Testis (tissue), 5 donors: ENCODE results near the gene ATG5. TPM values are rescaled to one million over a fixed set of nuclear protein-coding genes. Genes with fewer than 3 reads are reported as not detected.

ENCODE experiments used
- DNase-seq: peaks from one replicate; pipeline ENCODE4 v3.0.0-alpha.2; 2019
- H3K27ac ChIP-seq, 2 donors: fragments of 200-600 bp; sonication (generic); one replicate each; pipeline ENCODE4 v1.5.1; 2019
- H3K27me3 ChIP-seq: fragments of 200-600 bp; sonication (generic); one replicate; pipeline ENCODE4 v1.5.1; 2019
- H3K36me3 ChIP-seq: fragments of 200-600 bp; sonication (generic); one replicate; pipeline ENCODE4 v1.5.1; 2017; ENCODE audit warnings: low read depth; ENCODE audit errors: missing control alignments
- H3K4me1 ChIP-seq: fragments of 200-600 bp; sonication (generic); one replicate; pipeline ENCODE4 v1.5.1; 2019
- H3K4me3 ChIP-seq, 2 donors: fragments of 200-600 bp; sonication (generic); one replicate each; pipeline ENCODE4 v1.5.1; 2017 to 2019
- H3K9me3 ChIP-seq: fragments of 200-600 bp; sonication (generic); one replicate; pipeline ENCODE4 v1.5.1; 2017
- POLR2A ChIP-seq: fragments of 450-650 bp; IDR thresholded peaks from one replicate; pipeline ENCODE4 v1.6.1; 2017; ENCODE audit warnings: antibody characterized with exemption, mild to moderate bottlenecking, moderate library complexity
- WGBS, 2 donors: methylation state at CpG; one replicate each; pipeline ENCODE4 v1.1.5; 2018; 5-methylcytosine and 5-hydroxymethylcytosine counted together
- intact Hi-C: fragments of 100-400 bp; cut with DNase I; formaldehyde crosslinking; loops from one replicate; pipeline ENCODE4 v1.15.1; 2023; ENCODE audit warnings: low total_unique reads
- long read RNA-seq, 2 donors: transcript quantifications; one replicate each; lab custom pipeline, GENCODE V29; 2026
- polyA plus RNA-seq: library from polyadenylated mRNA; stranded (reverse); fragments of 350-450 nt; fragmentation: Illumina TruSeq; extraction: RNeasy Lipid Tissue Mini Kit (QIAGEN cat#74804); gene quantifications from one replicate; pipeline ENCODE4 v1.2.3, GENCODE V29; 2014; ENCODE audit warnings: low read depth, low replicate concordance; ENCODE audit not compliant: insufficient read depth
- total RNA-seq, 2 donors: library from RNA; depleted of rRNA; stranded (reverse); fragments of >200 nt; gene quantifications; one replicate each; pipeline ENCODE4 v1.2.3, GENCODE V29; 2016
- TF ChIP-seq, protein P1 (sequence below), 3 experiments: fragments of 450-650 bp in 2 of 3; fragments of 200-600 bp in 1 of 3; sonication (generic) in 1 of 3; IDR thresholded peaks; one replicate each; pipeline ENCODE4 v1.5.1; 2016 to 2019; ENCODE audit warnings: antibody characterized with exemption in 3 of 3, mild to moderate bottlenecking in 2 of 3, moderate library complexity in 1 of 3

Gene ATG5
- total RNA-seq (10 to 100 TPM; 27.6 to 34.9 TPM), polyA plus RNA-seq (21.5 TPM)
- long read RNA-seq, donor 1, transcript ATG5-204 (8 exons, 3,216 nt) = major isoform, 14 of 19 reads
- long read RNA-seq, donor 1, partial matches to known transcripts = 0 of 19 reads
- long read RNA-seq, donor 1, other reads (novel, unspliced or antisense) = 0 of 19 reads
- long read RNA-seq, donor 2, transcript ATG5-204 (8 exons, 3,216 nt) = major isoform, 12 of 14 reads
- long read RNA-seq, donor 2, partial matches to known transcripts = 0 of 14 reads
- long read RNA-seq, donor 2, other reads (novel, unspliced or antisense) = 0 of 14 reads

DNA sequence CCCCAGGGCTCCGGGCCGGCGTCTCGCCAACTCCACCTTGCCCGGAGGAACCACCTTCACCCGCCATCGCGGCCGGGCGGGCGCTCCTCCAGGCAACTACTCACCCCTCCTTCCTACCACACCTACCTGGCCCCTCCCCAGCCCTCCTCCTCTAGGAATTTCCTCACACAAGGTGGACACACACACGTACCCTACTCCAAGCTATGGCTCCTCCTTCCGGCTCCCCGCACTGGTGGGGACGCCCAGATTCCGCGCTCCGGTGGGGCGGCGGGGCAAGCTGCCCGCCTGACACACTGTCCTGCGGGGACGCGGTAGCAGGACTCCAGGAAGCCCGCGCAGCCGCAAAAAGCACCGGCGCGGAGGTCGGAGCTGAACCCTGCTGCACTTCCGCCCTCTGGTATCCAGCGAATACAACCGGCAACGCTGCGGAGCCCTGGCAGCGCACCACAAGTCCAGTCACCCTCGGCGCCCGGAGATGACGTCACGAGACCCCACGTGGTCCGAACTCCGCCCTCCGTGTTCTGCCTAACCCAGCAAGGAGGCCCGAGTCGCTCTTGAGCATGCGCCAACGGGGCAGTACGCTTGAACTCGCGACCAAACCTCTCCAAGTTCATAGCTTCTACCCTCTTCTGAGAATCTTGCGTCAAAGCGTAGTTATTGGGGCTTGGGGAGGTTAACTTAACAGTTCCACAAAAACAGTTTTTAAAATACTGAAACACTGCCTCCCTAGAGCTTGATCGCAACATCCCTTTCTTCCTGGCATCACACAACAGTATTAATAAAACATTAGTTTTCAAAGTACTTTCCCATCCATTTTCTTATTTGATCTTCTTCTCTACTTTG is at the start of gene ATG5:
TSS of gene ATG5 (minus strand) at position 425 of the 843 bp plus-strand sequence. CDS start 9,552 bp downstream, outside the sequence.
- H3K27me3 ChIP-seq = no peaks in the 10 kb centered on the region
- DNase-seq = peak; percentile 100
- TF ChIP-seq, protein P1, sequence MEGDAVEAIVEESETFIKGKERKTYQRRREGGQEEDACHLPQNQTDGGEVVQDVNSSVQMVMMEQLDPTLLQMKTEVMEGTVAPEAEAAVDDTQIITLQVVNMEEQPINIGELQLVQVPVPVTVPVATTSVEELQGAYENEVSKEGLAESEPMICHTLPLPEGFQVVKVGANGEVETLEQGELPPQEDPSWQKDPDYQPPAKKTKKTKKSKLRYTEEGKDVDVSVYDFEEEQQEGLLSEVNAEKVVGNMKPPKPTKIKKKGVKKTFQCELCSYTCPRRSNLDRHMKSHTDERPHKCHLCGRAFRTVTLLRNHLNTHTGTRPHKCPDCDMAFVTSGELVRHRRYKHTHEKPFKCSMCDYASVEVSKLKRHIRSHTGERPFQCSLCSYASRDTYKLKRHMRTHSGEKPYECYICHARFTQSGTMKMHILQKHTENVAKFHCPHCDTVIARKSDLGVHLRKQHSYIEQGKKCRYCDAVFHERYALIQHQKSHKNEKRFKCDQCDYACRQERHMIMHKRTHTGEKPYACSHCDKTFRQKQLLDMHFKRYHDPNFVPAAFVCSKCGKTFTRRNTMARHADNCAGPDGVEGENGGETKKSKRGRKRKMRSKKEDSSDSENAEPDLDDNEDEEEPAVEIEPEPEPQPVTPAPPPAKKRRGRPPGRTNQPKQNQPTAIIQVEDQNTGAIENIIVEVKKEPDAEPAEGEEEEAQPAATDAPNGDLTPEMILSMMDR (IDR thresholded peaks at IDR 0.05) = peak in 1 of 3 experiments; percentile 1
- peak; percentile 39 for TF ChIP-seq POLR2A
- H3K4me1 ChIP-seq = peaks cover 6% of the 10 kb centered on the region
- H3K4me3 ChIP-seq = peak within 1 kb of the TSS; percentile 93
- H3K36me3 ChIP-seq = no peaks in the 10 kb centered on the region
- no peaks in the 10 kb centered on the region for H3K9me3 ChIP-seq
- H3K27ac ChIP-seq = peak within 1 kb of the TSS; percentile 88 to 91
- WGBS, 2 donors = 1% methylated on average over 19 to 56 of the region's 56 CpGs
- intact Hi-C loops = no loop called here

DNA sequence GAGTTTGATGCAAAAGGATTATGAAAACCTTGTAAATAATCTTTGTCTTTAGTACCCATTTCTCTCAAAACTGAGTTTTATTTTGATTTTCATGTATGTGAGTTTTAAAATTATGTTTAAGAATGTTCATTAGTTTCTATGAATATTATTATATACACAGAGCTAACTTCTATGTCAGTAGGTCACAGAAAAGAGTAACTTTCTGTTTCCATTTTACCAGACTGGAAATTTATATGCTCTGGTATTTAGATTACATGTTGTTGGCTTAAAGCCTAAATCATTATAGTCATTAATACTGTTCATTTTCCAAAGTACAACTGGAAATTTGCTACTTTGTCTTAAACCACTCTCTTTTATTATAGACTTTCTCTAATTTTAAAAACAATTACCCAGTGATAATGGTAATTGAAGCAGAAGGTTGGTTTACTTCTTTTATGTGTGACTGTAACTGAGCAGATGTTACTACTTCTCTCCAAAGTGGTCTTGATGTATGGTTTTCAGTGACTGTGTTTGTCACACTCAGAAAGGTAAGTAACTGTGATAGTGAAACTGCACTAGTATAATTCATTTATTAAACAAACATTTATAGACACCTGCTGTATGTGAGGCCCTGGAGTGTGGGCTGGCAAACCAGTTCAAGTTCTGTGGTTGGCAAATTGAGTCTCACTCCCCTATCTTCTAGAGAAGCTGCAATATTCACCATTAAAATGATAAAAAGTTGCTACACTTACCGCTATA is 48.1 kb upstream of the ATG5 start:
- H3K4me1 ChIP-seq = no peaks in the 10 kb centered on the region
- TF ChIP-seq, protein P1 (IDR thresholded peaks at IDR 0.05) = no peak
- TF ChIP-seq POLR2A = no peak
- intact Hi-C loops = no loop called here
- no peak overlapping the region for H3K27ac ChIP-seq
- DNase-seq = no peak
- WGBS, 2 donors = 59 to 79% methylated on average over 1 of the region's 1 CpG
- H3K27me3 ChIP-seq = no peaks in the 10 kb centered on the region
- no peaks in the 10 kb centered on the region for H3K9me3 ChIP-seq
- H3K36me3 ChIP-seq = no peaks in the 10 kb centered on the region
- no peak overlapping the region for H3K4me3 ChIP-seq

DNA sequence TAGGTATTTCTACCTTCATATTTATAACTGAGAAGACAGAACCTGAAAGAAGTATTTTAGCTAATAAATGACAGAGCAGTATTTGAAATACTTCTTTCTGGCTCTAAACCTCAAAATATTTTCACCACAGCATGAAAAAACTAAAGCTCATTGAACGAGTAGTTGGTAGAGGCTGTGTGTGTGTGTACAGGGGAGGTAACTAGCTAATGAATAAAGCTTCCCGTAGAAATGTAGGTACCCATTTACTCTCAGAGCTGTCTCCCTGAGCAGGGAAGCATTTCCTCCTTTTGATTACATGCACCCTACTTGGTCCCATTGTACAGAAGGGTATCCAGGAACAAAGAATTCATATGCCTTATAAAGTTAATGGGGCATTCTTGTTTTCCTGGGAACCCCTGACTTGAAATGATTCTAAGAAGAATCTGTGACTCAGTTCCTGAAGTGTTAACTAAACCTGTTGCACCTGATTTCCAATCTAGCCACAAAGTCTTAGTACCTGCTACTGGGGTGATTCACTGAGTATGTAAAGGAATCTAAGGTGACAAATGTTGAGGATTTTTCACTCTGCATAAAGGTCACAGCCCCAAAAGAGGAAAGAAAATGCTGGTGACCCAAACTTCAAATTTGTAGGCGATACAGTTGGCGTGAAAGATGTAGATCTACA is 47.4 kb upstream of the ATG5 start:
- H3K36me3 ChIP-seq = no peaks in the 10 kb centered on the region
- intact Hi-C loops = no loop called here
- H3K27me3 ChIP-seq = no peaks in the 10 kb centered on the region
- no peak for TF ChIP-seq POLR2A
- TF ChIP-seq, protein P1 (IDR thresholded peaks at IDR 0.05) = no peak
- WGBS, 2 donors = 80 to 85% methylated on average over 4 of the region's 4 CpGs
- no peaks in the 10 kb centered on the region for H3K9me3 ChIP-seq
- H3K4me3 ChIP-seq = no peak overlapping the region
- no peak for DNase-seq
- H3K4me1 ChIP-seq = no peaks in the 10 kb centered on the region
- no peak overlapping the region for H3K27ac ChIP-seq

DNA sequence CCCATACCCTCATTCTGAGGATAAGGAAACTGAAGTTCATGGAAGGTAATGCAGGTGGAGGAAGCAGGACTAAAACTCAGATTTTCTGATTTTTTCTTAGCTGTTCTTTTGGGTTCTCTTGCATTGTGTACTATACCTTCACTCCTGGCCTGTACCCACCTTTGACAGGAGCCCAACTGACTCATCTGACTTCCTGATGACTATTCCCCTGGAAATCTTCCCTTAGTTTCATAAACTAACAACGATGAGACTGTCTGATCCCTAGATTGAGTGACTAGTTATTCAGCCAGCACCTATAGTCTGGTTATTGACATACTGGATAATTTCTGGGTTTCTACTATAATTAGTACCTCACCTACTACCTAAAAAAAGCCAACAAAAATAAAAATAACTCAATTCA is 45.1 kb upstream of the ATG5 start:
- TF ChIP-seq, protein P1 (IDR thresholded peaks at IDR 0.05) = no peak
- no peak for TF ChIP-seq POLR2A
- whole genome bisulfite sequencing, 2 donors = 73 to 83% methylated on average over 1 of the region's 1 CpG
- no peak for DNase-seq

More for the DNA sequence above, 45.1 kb upstream of the ATG5 start:
- H3K9me3 ChIP-seq = no peaks in the 10 kb centered on the region
- no peak overlapping the region for H3K4me3 ChIP-seq
- intact Hi-C loops = no loop called here
- no peaks in the 10 kb centered on the region for H3K27me3 ChIP-seq
- no peaks in the 10 kb centered on the region for H3K4me1 ChIP-seq
- no peak overlapping the region for H3K27ac ChIP-seq
- H3K36me3 ChIP-seq = no peaks in the 10 kb centered on the region
